ENCODE measurements around the gene NCAM1.

The NCAM1 gene

GRCh38 chr11:113124006-113124405 is 162.8 kb downstream of the NCAM1 start:
- H3K27me3 ChIP-seq (ENCODE audit: insufficient read depth, poor library complexity, severe bottlenecking), result peaks cover 7% of the 10 kb centered on the region
- H3K4me3 ChIP-seq (replicated peaks; ENCODE audit: insufficient read depth, low read length), result no peak overlapping the region
- TF ChIP-seq GABPA (IDR thresholded peaks at IDR 0.05; ENCODE audit: low read depth) (no peak), SPI1 (IDR thresholded peaks at IDR 0.05; ENCODE audit: borderline replicate concordance, low read depth) (no peak), CTCF (IDR thresholded peaks at IDR 0.05; ENCODE audit: insufficient read depth, low read length) (no peak), POLR2AphosphoS5 (IDR thresholded peaks at IDR 0.05; ENCODE audit: low read depth) (no peak), REST (IDR thresholded peaks at IDR 0.05; ENCODE audit: insufficient replicate concordance, low read depth) (no peak)
- H3K27ac ChIP-seq (replicated peaks), result no peak overlapping the region
- DNase-seq (ENCODE audit: low read depth in 1 of 2, low spot score in 1 of 2), result no peak

- H3K4me3 ChIP-seq (replicated peaks; ENCODE audit: insufficient read depth, low read length), result no peak overlapping the region
- no peak for TF ChIP-seq CTCF (IDR thresholded peaks at IDR 0.05; ENCODE audit: insufficient read depth, low read length)
- no peak for TF ChIP-seq POLR2AphosphoS5 (IDR thresholded peaks at IDR 0.05; ENCODE audit: low read depth)
- TF ChIP-seq REST (IDR thresholded peaks at IDR 0.05; ENCODE audit: insufficient replicate concordance, low read depth), result no peak
- TF ChIP-seq GABPA (IDR thresholded peaks at IDR 0.05; ENCODE audit: low read depth), result no peak
- TF ChIP-seq SPI1 (IDR thresholded peaks at IDR 0.05; ENCODE audit: borderline replicate concordance, low read depth), result no peak
- H3K27me3 ChIP-seq (ENCODE audit: insufficient read depth, poor library complexity, severe bottlenecking), result peaks cover 7% of the 10 kb centered on the region
- DNase-seq (ENCODE audit: low read depth in 1 of 2, low spot score in 1 of 2), result no peak
- H3K27ac ChIP-seq (replicated peaks), result no peak overlapping the region
Observed at GRCh38 chr11:113124578-113124977, 163.4 kb downstream of the NCAM1 start.

GRCh38 chr11:113129261-113129992 is 168.2 kb downstream of the NCAM1 start:
- no peak overlapping the region for H3K27ac ChIP-seq (replicated peaks)
- no peak for TF ChIP-seq REST (IDR thresholded peaks at IDR 0.05; ENCODE audit: insufficient replicate concordance, low read depth)
- no peak for TF ChIP-seq SPI1 (IDR thresholded peaks at IDR 0.05; ENCODE audit: borderline replicate concordance, low read depth)
- TF ChIP-seq GABPA (IDR thresholded peaks at IDR 0.05; ENCODE audit: low read depth), result no peak
- TF ChIP-seq CTCF (IDR thresholded peaks at IDR 0.05; ENCODE audit: insufficient read depth, low read length), result no peak
- no peak for TF ChIP-seq POLR2AphosphoS5 (IDR thresholded peaks at IDR 0.05; ENCODE audit: low read depth)
- no peak for DNase-seq (ENCODE audit: low read depth in 1 of 2, low spot score in 1 of 2)
- no peak overlapping the region for H3K4me3 ChIP-seq (replicated peaks; ENCODE audit: insufficient read depth, low read length)
- no peaks in the 10 kb centered on the region for H3K27me3 ChIP-seq (ENCODE audit: insufficient read depth, poor library complexity, severe bottlenecking)

Data from HL-60 (cell line).